A549 (cell line): Measurements from ENCODE around the gene KRT14.

Experiments used
- CEBPB ChIP-seq, 2 experiments: fragments of >200 bp in 1 of 2; sonication (Bioruptor Twin) in 1 of 2; formaldehyde crosslinking in 1 of 2; IDR thresholded peaks; 2 replicates each; pipeline ENCODE4 v1.6.1; 2012 to 2016
- CTCF ChIP-seq: fragments of >200 bp; sonication (Bioruptor Twin); formaldehyde crosslinking; IDR thresholded peaks from 3 replicates; pipeline ENCODE4 v1.5.1; 2016
- EP300 ChIP-seq, 2 experiments: fragments of >200 bp; sonication (Bioruptor Twin); formaldehyde crosslinking; IDR thresholded peaks; 2 replicates in 1 of 2; 3 replicates in 1 of 2; pipeline ENCODE4 v1.6.1; 2016 to 2017
- MAZ ChIP-seq: fragments of 150-350 bp; IDR thresholded peaks from 2 replicates; pipeline ENCODE4 v1.6.1; 2014; ENCODE audit warnings: antibody characterized with exemption, low read depth, low read length, borderline replicate concordance
- NR3C1 ChIP-seq: fragments of >200 bp; sonication (Bioruptor Twin); formaldehyde crosslinking; IDR thresholded peaks from 3 replicates; pipeline ENCODE4 v1.6.1; 2017
- RARB ChIP-seq: fragments of 250-450 bp; sonication (Bioruptor Pico); IDR thresholded peaks from 2 replicates; pipeline ENCODE4 v1.8.0; 2021; ENCODE audit warnings: mild to moderate bottlenecking, moderate library complexity
- REST ChIP-seq: fragments of 200-600 bp; sonication (generic); IDR thresholded peaks from 2 replicates; pipeline ENCODE4 v1.6.1; 2016; ENCODE audit warnings: antibody characterized with exemption, mild to moderate bottlenecking, moderate library complexity
- RFX5 ChIP-seq: fragments of 450-650 bp; IDR thresholded peaks from 2 replicates; pipeline ENCODE4 v1.7.1; 2014; ENCODE audit warnings: antibody characterized with exemption, mild to moderate bottlenecking, moderate library complexity
- TP53 ChIP-seq: fragments of 250-450 bp; sonication (Bioruptor Pico); IDR thresholded peaks from 2 replicates; pipeline ENCODE4 v1.5.0; 2021; ENCODE audit warnings: mild to moderate bottlenecking, moderate library complexity
- USF2 ChIP-seq: fragments of 450-650 bp; IDR thresholded peaks from 2 replicates; pipeline ENCODE4 v1.6.1; 2014; ENCODE audit warnings: antibody characterized with exemption
- ZSCAN20 ChIP-seq: fragments of 250-450 bp; sonication (Bioruptor Pico); IDR thresholded peaks from 2 replicates; pipeline ENCODE4 v1.8.0; 2022; ENCODE audit warnings: mild to moderate bottlenecking, moderate library complexity

- TF ChIP-seq CTCF (no peak), USF2 (no peak), REST (no peak), MAZ (no peak), EP300 (IDR thresholded peaks at IDR 0.05) (no peak), RARB (CRISPR knock-in tag) (no peak), CEBPB (IDR thresholded peaks at IDR 0.05) (no peak), TP53 (no peak), ZSCAN20 (CRISPR knock-in tag) (no peak), NR3C1 (no peak), RFX5 (no peak)
These were observed 27.1 kb downstream of the KRT14 start for GRCh38 chr17:41559548-41559947.
